Adrenal gland (tissue), 5 donors: ENCODE measurements around the gene SSR1.

Experiments used
- POLR2A ChIP-seq, 2 donors: fragments of 450-650 bp; IDR thresholded peaks; one replicate each; pipeline ENCODE4 v1.6.1; 2017; ENCODE audit warnings: antibody characterized with exemption in 2 of 2, mild to moderate bottlenecking in 2 of 2, moderate library complexity in 1 of 2
- TF ChIP-seq, protein P1 (sequence below), 6 experiments: fragments of 450-650 bp in 4 of 6; fragments of 200-600 bp in 2 of 6; sonication (generic) in 1 of 6; IDR thresholded peaks; 1 replicate in 5 of 6; 2 replicates in 1 of 6; pipeline versions ENCODE4 v1.5.1 to v1.8.0; 2016 to 2021; ENCODE audit warnings: antibody characterized with exemption in 6 of 6, mild to moderate bottlenecking in 2 of 6, moderate library complexity in 1 of 6
- donor health status: DM: no; HTN: no; CAD: no.

DNA sequence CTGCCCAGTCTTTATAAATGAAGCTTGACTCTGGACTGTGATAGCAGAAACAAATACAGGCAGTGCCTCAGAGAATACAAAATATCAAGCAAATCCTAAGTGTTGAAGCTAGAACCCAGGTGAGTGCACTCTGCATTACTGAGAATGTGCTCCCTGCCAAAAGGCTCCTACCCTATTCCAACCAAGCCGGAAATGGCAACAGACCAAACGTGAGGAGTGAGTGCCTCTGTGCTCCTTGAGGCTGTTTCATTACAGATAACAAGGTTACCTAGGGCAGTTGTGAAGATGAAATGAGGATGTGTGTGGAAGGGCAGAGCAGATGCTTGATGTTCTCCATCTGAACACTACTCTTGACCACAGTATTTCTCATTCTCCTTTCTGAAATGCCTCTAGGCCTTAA, 29.3 kb downstream of the SSR1 start:
- TF ChIP-seq, protein P1, sequence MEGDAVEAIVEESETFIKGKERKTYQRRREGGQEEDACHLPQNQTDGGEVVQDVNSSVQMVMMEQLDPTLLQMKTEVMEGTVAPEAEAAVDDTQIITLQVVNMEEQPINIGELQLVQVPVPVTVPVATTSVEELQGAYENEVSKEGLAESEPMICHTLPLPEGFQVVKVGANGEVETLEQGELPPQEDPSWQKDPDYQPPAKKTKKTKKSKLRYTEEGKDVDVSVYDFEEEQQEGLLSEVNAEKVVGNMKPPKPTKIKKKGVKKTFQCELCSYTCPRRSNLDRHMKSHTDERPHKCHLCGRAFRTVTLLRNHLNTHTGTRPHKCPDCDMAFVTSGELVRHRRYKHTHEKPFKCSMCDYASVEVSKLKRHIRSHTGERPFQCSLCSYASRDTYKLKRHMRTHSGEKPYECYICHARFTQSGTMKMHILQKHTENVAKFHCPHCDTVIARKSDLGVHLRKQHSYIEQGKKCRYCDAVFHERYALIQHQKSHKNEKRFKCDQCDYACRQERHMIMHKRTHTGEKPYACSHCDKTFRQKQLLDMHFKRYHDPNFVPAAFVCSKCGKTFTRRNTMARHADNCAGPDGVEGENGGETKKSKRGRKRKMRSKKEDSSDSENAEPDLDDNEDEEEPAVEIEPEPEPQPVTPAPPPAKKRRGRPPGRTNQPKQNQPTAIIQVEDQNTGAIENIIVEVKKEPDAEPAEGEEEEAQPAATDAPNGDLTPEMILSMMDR (IDR thresholded peaks at IDR 0.05): no peak
- TF ChIP-seq POLR2A (IDR thresholded peaks at IDR 0.05): no peak
